GM12864 (cell line): ENCODE data around the gene NPL.

Experiments
- DNase-seq: peaks from one replicate; pipeline ENCODE4 v3.0.0-alpha.2; 2011; ENCODE audit warnings: low read depth
- H3K4me3 ChIP-seq: 2 replicates; pipeline ENCODE4 v1.5.1; 2011; ENCODE audit warnings: mild to moderate bottlenecking, low read depth, low read length, control low read depth
- CTCF ChIP-seq: IDR thresholded peaks from 2 replicates; pipeline ENCODE4 v1.5.1; 2011; ENCODE audit warnings: low read depth, mild to moderate bottlenecking, moderate library complexity, low read length, control low read depth, inconsistent platforms; ENCODE audit errors: missing control alignments

The NPL gene

GRCh38 chr1:182848736-182849135 is 59.2 kb downstream of the NPL start:
- no peak for DNase-seq
- no peak overlapping the region for H3K4me3 ChIP-seq
- TF ChIP-seq CTCF = no peak

- no peak for DNase-seq
- no peak for TF ChIP-seq CTCF
- no peak overlapping the region for H3K4me3 ChIP-seq
Observed at GRCh38 chr1:182850319-182850718, 60.7 kb downstream of the NPL start.

GRCh38 chr1:182851825-182852224 is 62.3 kb downstream of the NPL start:
- no peak for TF ChIP-seq CTCF
- H3K4me3 ChIP-seq = no peak overlapping the region
- DNase-seq = no peak

GRCh38 chr1:182855911-182856310 is 66.3 kb downstream of the NPL start:
- DNase-seq = no peak
- no peak overlapping the region for H3K4me3 ChIP-seq
- TF ChIP-seq CTCF = no peak

- DNase-seq = no peak
- H3K4me3 ChIP-seq = no peak overlapping the region
- TF ChIP-seq CTCF = no peak
Observed at GRCh38 chr1:182857212-182857611, 67.6 kb downstream of the NPL start.

- H3K4me3 ChIP-seq = no peak overlapping the region
- no peak for TF ChIP-seq CTCF
- no peak for DNase-seq
Observed at GRCh38 chr1:182860658-182861057, 71.1 kb downstream of the NPL start.

- no peak for TF ChIP-seq CTCF
- H3K4me3 ChIP-seq = no peak overlapping the region
- no peak for DNase-seq
Observed at GRCh38 chr1:182861994-182862393, 72.4 kb downstream of the NPL start.
